CD4-positive, alpha-beta T cell treated with Interleukin-21 for 1 hour (primary cell): Measurements from ENCODE around the gene RILP.
A peak's percentile ranks its signal among the peaks of the same experiment; 100 is the strongest.

Experiments
- DNase-seq: peaks from one replicate; pipeline ENCODE4 v3.0.0-alpha.2; 2020

The RILP gene

GRCh38 chr17:1627982-1628855 is 21.4 kb downstream of the RILP start, which contains the start of gene SLC43A2:
TSS of gene SLC43A2 (minus strand) at chr17:1628834. CDS start at chr17:1627874, 960 bp downstream.
- peak; percentile 78 for DNase-seq

DNA sequence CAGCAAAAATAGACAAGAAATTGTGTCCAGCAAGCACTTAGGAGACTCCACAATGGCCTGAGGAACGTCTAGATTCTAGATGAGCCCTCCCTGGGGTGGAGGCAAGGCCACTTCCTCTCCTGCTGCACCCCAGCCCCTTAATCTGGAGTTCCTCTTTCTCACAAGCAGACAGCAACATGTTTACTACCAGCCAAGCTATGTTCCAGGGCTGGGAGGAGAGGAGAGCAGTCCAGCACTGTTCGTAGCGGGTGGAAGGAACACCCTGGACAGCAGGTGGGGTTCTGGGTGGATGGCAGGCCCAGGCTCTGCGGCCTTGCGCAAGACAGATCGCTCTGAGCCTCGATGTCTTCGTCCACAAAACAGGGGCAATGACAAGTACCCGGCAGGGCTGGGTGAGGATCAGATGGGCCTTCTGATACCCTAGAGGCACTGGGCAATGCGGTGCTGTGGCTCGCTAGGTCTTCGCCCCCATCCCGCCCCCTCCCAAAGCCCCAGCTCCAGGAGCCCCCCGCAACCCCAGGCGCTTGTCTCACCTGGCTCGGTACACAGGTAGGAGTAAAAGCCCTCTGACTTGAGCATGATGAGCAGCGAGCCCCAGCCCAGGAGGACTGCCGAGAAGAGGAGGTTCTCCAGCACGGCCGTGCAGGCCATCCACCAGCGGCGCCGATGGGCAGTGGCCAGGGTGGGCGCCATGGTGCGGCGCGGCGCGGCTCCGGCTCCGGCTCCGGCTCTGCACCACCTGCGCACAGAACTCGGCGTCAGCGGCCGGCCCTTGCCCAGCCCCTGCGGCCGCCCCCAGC is 22.3 kb downstream of the RILP start:
- DNase-seq: no peak

DNA sequence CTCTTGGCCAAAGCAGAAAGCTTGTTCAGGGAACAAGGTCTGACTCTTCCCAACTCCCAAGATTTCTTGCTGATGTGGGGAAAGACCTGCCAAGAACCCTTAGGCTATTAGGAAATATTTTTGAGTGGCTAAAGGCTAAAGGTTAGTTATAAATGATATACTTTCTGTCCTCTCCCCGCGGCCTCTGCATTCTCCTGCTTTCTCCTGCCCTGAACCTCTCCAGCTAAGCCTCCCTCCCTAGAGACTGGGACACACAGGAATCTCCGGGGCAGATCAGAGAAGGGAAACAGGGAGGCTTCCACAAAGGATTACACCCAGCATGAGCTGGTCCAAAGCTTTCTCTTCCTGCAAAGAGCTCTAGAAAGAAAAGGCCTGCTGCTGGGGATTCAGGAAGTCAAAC is 23.3 kb downstream of the RILP start:
- no peak for DNase-seq

DNA sequence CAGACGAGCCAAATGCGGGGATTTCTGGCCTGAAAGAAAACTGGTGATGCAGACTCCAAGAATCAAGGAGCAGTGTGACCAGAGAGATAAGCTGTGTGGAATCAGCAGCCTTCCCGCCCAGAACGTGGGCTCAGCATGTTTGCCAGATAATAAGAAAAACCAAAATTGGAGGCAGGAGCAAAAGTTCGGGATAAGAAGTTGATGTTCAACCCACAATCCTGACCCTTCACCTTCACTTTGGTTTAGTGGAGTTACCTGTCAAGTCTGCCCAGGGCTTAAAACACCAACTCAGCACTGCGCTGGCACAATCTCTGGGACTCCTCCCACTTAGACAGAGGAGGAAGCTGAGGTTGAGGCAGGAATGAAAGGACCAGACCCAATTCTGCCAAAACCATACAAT is 24.1 kb downstream of the RILP start:
- DNase-seq: no peak

DNA sequence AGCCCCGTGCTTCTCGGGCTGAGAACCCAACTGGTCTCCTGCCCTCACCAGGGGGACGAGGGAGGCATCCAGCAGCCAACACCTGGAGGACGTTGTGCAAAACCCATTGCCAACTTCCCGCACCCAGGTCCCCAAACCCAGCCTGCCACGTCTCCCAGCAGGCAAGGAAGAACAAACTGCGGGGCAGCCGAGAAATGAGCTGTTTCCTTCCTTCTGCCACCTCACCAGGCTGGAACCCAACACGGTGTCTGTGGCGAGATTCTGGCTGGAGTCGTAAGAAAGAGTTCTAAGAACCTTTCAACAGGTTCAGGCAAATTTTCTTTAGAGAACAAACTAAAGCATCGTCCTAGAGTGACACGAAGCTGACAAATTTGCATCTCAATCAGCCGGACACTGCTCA is 24.6 kb downstream of the RILP start:
- DNase-seq: no peak

DNA sequence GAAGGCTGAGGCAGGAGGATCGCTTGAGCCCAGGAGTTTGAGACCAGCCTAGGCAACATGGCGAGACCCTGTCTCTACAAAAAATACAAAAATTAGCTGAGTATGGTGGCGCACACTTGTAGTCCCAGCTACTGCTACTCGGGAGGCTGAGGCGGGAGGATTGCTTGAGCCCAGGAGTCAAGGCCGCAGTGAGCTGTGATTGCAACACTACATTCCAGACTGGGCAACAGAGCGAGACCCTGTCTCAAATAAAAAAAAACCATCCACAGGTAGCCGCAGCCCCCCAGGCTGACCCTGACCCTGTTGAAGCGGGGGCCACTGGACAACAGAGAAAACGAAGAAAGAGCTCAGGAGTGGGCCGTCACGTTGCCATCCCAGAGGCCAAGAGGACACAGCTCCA is 25.0 kb downstream of the RILP start:
- DNase-seq: no peak

DNA sequence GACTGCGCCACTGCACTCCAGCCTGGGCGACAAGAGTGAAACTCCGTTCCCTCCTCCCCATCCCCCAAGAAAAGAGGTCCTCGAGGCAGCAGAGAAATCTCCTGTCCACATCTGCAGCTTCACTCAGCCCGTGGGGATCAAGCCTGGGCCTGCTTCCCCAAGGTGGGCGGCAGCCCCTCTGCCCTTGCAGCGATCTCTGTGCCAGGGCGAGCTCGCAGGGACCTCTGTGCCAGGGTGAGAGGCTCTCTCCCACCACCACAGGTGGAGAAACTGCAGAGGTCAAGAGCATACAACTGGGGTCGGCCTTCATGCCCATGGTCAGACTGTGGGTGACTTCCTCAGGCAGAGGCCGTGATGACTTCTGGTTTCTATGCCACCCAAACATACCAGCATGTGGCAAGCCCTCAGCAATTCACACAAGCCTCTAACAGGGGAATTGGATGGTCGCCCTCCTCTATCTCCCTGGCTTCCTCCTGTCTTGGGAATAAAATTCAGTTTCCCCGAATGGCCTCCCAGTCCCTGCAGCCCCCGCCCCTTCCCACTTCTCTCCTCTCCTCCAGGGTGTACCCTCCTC is 26.5 kb downstream of the RILP start:
- no peak for DNase-seq

- DNase-seq: no peak
These were observed 28.3 kb downstream of the RILP start for GRCh38 chr17:1621273-1621954.

- DNase-seq: no peak
These were observed 29.2 kb downstream of the RILP start for GRCh38 chr17:1620486-1620885.

DNA sequence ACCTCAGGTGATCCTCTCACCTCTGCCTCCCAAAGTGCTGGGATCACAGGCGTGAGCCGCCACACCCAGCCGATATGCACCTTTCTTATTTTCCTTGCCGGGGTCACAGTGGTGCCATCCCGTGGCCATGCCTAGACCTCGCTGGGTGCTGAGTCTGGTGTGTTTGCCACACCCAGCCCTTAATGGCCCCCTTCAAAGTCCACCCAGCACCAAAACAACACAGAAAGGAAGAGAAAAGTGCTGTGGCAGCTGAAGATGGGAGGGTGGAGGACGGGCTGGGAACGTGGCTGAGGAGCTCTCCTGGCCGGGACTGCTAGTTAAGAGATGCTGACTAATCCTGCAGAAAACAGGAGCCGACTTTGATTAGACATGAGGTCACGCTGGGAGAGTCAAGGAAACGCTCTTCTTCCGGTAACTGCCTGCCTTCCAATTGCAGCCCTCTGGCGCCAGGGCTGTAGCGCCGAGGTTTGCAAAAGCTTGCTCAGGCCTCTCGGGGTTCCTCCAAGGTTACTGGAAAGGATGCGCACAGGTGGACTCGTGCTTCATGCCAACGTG is 32.0 kb downstream of the RILP start:
- no peak for DNase-seq

DNA sequence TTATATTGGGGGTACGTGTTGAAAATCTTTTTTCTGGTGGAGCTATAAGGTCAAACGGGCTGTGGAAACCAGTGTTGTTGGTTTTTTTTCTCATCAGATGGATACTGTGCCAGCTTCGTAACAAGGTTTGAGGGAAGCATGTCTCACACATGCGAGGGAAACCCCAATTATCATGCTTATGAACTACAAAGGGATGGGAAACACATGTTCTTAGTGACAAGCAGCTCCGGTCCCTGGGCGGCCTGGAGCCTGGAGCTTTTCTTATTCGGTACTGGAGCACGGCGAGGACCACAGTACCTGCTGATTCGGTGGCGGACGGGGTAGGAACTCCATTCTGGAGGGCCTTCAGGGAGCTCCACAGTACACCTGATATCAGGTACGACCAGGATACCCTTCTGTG is 33.6 kb downstream of the RILP start:
- no peak for DNase-seq

DNA sequence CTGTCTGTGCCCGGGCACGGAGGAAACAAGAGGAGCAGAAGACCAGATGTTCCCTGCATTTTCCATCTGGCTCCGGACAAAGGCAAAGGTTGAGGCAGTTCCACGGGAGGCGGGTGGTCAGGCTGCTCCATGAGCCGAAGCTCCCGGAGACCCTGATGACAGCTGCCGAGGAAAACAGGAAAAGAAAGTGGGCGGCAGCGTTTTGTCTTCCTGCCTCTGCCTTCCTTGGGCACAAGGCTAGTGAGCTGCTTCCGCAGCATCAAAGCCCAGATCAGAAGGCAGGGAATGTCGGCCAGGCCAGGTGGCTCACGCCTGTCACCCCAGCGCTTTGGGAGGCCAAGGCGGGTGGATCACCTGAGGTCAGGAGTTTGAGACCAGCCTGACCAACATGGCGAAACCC is 37.3 kb downstream of the RILP start:
- DNase-seq: no peak

DNA sequence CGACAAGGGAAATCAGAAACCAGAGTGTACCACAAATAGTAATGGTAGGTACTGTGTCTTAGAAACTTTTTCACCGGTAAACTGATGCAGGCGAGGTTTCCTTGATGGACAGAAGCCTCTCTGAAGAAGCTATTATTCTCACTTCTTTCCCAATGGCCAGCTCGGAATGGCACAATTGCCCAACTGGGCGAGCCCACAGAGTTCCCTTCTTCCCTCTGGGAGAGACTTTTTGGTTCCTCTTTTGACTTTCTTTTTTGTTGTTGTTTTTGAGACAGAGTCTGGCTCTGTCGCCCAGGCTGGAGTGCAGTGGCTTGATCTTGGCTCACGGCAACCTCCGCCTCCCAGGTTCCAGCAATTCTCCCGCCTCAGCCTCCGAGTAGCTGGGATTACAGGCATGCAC is 38.0 kb downstream of the RILP start:
- DNase-seq: no peak

- DNase-seq: no peak
These were observed 41.0 kb downstream of the RILP start for GRCh38 chr17:1608676-1609075.

DNA sequence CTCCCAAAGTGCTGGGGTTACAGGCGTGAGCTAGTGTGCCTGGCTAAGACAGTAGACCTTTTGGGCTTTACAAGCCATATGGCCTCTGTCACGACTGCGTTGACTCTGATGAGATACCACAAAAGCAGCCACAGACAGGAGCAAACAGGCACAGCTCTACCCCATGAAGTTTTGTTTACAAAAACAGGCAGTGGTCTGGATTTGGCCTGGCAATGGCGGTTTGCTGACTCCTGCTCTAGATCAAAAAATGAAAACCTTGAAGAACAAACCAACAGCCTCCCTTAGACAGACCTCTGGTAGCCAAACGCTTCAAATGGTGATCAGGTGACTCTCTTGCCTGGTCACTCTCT is 41.7 kb downstream of the RILP start:
- no peak for DNase-seq

DNA sequence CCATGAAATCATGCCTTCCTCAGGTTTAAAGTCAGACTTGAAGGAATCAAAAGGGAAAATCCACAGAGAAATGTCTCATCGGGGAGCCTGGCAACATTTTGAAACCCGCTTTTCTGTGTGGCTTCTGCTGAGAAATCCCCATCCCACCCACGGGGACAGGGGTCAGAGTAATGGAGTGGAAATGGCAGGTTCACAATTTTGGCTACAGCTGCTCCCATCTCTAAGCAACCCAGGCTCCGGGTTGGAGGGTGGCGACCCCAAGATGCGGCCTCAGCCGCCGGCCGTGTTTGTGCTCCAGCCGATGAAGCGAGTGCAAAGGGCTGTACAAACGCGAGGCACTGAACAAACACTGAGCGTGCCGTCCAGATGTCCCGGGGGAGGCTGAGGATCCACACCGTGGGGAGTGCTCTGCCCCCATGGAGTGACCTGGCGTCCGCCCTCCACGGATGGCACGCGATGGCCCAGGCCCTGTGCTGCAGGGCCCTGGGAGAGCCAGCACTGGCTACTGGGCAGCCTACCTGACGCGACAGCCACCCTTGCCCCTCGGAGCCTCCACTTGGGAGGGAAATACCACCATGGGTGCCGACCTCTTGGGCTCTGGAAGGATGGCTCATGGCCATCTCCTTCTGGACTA is 43.2 kb downstream of the RILP start:
- DNase-seq: no peak

GRCh38 chr17:1605681-1606351 is 43.9 kb downstream of the RILP start:
- no peak for DNase-seq

DNA sequence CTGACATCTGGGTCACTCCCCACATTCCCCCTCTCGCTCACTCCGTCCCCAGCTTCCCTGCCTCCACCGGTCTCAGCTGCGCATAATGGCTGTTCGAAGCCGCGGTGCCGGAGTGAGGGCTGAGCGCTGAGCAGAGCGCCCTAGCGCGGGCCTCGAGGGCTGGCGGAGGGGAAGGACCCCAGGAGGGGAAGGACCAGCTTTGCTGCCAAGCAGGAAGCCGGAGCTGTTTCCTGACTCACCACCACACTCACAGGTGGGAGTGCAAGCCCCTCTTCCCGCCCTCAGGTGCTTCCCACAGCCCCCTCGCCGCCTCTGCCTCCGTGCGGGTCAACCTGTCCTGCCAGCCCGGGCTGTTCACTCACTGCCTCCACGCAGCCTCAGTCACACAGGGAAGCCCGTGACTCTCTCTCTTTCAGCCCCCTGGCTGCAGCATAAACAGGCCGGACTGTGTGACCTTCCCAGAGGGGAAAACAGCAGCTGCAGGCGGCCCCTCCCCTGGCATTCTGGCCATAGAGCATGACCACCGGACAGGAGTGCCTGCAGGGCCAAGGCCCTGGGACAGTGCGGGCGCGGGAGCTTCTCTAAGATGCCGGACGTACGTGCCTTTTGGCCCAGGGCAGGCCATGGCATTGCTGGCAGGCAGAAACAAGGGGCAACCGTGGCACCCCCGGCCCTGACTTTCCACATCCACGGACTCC is 44.7 kb downstream of the RILP start:
- DNase-seq: no peak

DNA sequence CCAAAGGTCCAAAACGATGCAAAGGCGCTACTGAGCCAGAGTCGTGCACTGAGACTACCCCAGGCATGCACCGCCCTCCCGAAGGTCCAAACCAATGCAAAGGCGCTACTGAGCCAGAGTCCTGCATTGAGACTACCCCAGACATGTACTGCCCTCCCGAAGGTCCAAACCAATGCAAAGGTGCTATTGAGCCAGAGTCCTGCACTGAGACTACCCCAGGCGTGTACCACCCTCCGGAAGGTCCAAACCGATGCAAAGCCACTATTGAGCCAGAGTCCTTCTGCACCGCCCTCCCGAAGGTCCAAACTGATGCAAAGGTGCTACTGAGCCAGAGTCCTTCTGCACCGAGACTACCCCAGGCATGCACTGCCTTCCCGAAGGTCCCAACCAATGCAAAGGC is 48.1 kb downstream of the RILP start:
- no peak for DNase-seq

DNA sequence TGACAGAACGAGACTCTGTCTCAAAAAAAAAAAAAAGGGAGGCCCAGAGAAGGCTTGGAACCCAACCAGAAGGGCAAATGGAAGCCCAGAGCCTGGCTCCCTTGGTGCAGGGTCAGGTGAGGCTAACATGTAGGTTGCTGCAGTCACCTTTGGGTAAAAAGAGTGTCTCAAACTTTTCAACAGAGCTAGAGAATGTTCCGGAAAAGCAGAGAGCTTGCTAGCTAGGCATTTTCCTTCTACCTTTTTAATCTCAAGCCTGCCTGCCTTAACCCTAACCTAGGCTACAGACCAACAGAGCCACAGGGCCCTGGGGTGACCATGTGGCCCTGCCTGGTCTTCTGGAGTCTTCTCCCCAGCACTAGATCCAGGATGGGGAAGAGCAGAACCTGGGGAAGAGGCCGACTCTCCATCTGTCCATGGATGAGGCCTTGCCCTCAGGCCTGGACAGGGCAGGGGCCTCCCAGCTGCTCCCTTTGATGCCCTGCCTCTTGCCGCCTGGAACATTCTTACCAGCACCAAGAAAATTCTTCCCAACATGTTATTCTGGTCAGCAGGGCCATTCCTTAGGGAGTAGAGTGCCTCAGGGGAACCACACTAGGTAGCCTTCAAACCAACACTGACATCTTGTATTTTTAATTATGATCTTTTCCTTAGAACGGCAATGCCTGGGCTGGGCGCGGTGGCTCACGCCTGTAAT is 51.1 kb downstream of the RILP start:
- no peak for DNase-seq
